Stomach (tissue), 9 donors: ENCODE measurements around the gene KIRREL3. TPM values are rescaled to one million over a fixed set of nuclear protein-coding genes. Genes with fewer than 3 reads are reported as not detected.

Experiments
- DNase-seq, 2 donors: peaks; one replicate each; pipeline versions ENCODE4 v3.0.0 to v3.0.0-alpha.2; 2013 to 2019
- H3K27ac ChIP-seq, 5 donors: fragments of 200-600 bp in 4 of 5; sonication (generic) in 4 of 5; one replicate each; pipeline ENCODE4 v1.5.1; 2013 to 2019; ENCODE audit warnings: mild to moderate bottlenecking in 1 of 5, moderate library complexity in 1 of 5
- H3K27me3 ChIP-seq, 3 donors: fragments of 200-600 bp; sonication (generic); one replicate each; pipeline ENCODE4 v1.5.1; 2017 to 2019; ENCODE audit warnings: mixed run types in 1 of 3
- H3K36me3 ChIP-seq, 4 donors: fragments of 200-600 bp; sonication (generic); 1 replicate in 3 of 4; 2 replicates in 1 of 4; pipeline ENCODE4 v1.5.1; 2016 to 2019
- H3K4me1 ChIP-seq, 4 donors: fragments of 200-600 bp; sonication (generic); one replicate each; pipeline ENCODE4 v1.5.1; 2016 to 2019
- H3K4me3 ChIP-seq, 4 donors: fragments of 200-600 bp; sonication (generic) in 3 of 4; one replicate each; pipeline ENCODE4 v1.5.1; 2016 to 2019; ENCODE audit warnings: mild to moderate bottlenecking in 1 of 4
- H3K9me3 ChIP-seq, 4 donors: fragments of 200-600 bp; sonication (generic); one replicate each; pipeline ENCODE4 v1.5.1; 2016 to 2019
- CTCF ChIP-seq, 7 experiments: fragments of 450-650 bp in 4 of 7; fragments of 200-600 bp in 3 of 7; sonication (generic) in 3 of 7; IDR thresholded peaks; one replicate each; pipeline ENCODE4 v1.5.1; 2016 to 2019; ENCODE audit warnings: antibody characterized with exemption in 7 of 7, control low read depth in 2 of 7, mild to moderate bottlenecking in 1 of 7
- EP300 ChIP-seq: sonication (generic); formaldehyde crosslinking; IDR thresholded peaks from one replicate; pipeline ENCODE4 v1.6.1; 2017; ENCODE audit warnings: antibody characterized with exemption
- POLR2A ChIP-seq, 4 donors: fragments of 450-650 bp; IDR thresholded peaks; one replicate each; pipeline ENCODE4 v1.6.1; 2016; ENCODE audit warnings: antibody characterized with exemption in 4 of 4, control low read depth in 2 of 4, mild to moderate bottlenecking in 1 of 4, moderate library complexity in 1 of 4
- POLR2AphosphoS5 ChIP-seq, 3 donors: sonication (generic); formaldehyde crosslinking; IDR thresholded peaks; one replicate each; pipeline ENCODE4 v1.6.1; 2016; ENCODE audit warnings: antibody characterized with exemption in 3 of 3
- WGBS, 5 donors: extraction: QIAGEN DNeasy Blood & Tissue Kit in 3 of 5; methylation state at CpG; one replicate each; pipeline versions ENCODE4 v1.1.5 to v1.1.7; 2013 to 2018; 5-methylcytosine and 5-hydroxymethylcytosine counted together
- intact Hi-C: fragments of 100-400 bp; cut with DNase I; formaldehyde crosslinking; loops from one replicate; pipeline ENCODE4 v1.15.1; 2023; ENCODE audit warnings: low total_unique reads
- polyA plus RNA-seq, 3 donors: library from polyadenylated mRNA; stranded (reverse); fragments of 200-250 nt; gene quantifications; one replicate each; pipeline ENCODE4 v1.2.3, GENCODE V29; 2013
- total RNA-seq, 5 donors: library from RNA; depleted of rRNA; stranded (reverse); fragments of >200 nt; gene quantifications; one replicate each; pipeline versions ENCODE4 v1.1.0 to v1.2.3, GENCODE V29; 2014 to 2016
- donor health status: healthy with polysubstance abuse.
- donor health status: Bipolar disorder and iron deficiency.
- donor health status: healthy.

The KIRREL3 gene
- total and polyA plus RNA-seq, 8 donors, result 0.10 to 1.7 (median 0.38) TPM; not detected in 4

GRCh38 chr11:126424471-126425039 is 576.0 kb downstream of the KIRREL3 start:
- Histone ChIP-seq H3K36me3 (no peaks in the 10 kb centered on the region), H3K27ac (no peak overlapping the region), H3K4me3 (no peak overlapping the region), H3K27me3 (no peaks in the 10 kb centered on the region), H3K9me3 (no peaks in the 10 kb centered on the region), H3K4me1 (peaks cover 6 to 26% (median 17%) of the 10 kb centered on the region in 4 donors)
- no peak for TF ChIP-seq POLR2A (IDR thresholded peaks at IDR 0.05)
- TF ChIP-seq EP300, result no peak
- TF ChIP-seq CTCF (IDR thresholded peaks at IDR 0.05), result no peak
- TF ChIP-seq POLR2AphosphoS5 (IDR thresholded peaks at IDR 0.05), result no peak
- no peak for DNase-seq
- 74 to 94% (median 76%) methylated on average over 20 to 30 of the region's 30 CpGs for WGBS, 5 donors
- intact Hi-C loops, result no loop called here

GRCh38 chr11:126423743-126424142 is 576.8 kb downstream of the KIRREL3 start:
- no peak for DNase-seq
- Histone ChIP-seq H3K9me3 (no peaks in the 10 kb centered on the region), H3K27me3 (no peaks in the 10 kb centered on the region), H3K27ac (no peak overlapping the region), H3K4me3 (no peak overlapping the region), H3K36me3 (no peaks in the 10 kb centered on the region), H3K4me1 (peaks cover 6 to 26% (median 20%) of the 10 kb centered on the region in 4 donors)
- WGBS, 5 donors, result 57 to 80% (median 69%) methylated on average over 8 to 11 of the region's 11 CpGs
- no peak for TF ChIP-seq POLR2A (IDR thresholded peaks at IDR 0.05)
- TF ChIP-seq EP300, result no peak
- TF ChIP-seq POLR2AphosphoS5 (IDR thresholded peaks at IDR 0.05), result no peak
- no peak for TF ChIP-seq CTCF (IDR thresholded peaks at IDR 0.05)
- intact Hi-C loops, result no loop called here

GRCh38 chr11:126423154-126423553 is 577.4 kb downstream of the KIRREL3 start:
- no peak overlapping the region for H3K27ac ChIP-seq
- TF ChIP-seq POLR2AphosphoS5 (IDR thresholded peaks at IDR 0.05), result no peak
- no peak for TF ChIP-seq CTCF (IDR thresholded peaks at IDR 0.05)
- TF ChIP-seq POLR2A (IDR thresholded peaks at IDR 0.05), result no peak
- no peak for TF ChIP-seq EP300
- H3K9me3 ChIP-seq, result no peaks in the 10 kb centered on the region
- WGBS, 5 donors, result 28 to 62% (median 51%) methylated on average over 2 of the region's 2 CpGs
- peaks cover 6 to 26% (median 20%) of the 10 kb centered on the region in 4 donors for H3K4me1 ChIP-seq
- no peak for DNase-seq
- no peaks in the 10 kb centered on the region for H3K27me3 ChIP-seq
- no peaks in the 10 kb centered on the region for H3K36me3 ChIP-seq
- intact Hi-C loops, result no loop called here
- no peak overlapping the region for H3K4me3 ChIP-seq

GRCh38 chr11:126422446-126422845 is 578.1 kb downstream of the KIRREL3 start:
- H3K27ac ChIP-seq, result no peak overlapping the region

More at GRCh38 chr11:126422446-126422845, 578.1 kb downstream of the KIRREL3 start:
- no peak for TF ChIP-seq CTCF (IDR thresholded peaks at IDR 0.05)
- TF ChIP-seq POLR2A (IDR thresholded peaks at IDR 0.05), result no peak
- no peak for TF ChIP-seq POLR2AphosphoS5 (IDR thresholded peaks at IDR 0.05)
- TF ChIP-seq EP300, result no peak
- intact Hi-C loops, result no loop called here
- no peak overlapping the region for H3K4me3 ChIP-seq
- peaks cover 6 to 27% (median 20%) of the 10 kb centered on the region in 4 donors for H3K4me1 ChIP-seq
- H3K9me3 ChIP-seq, result no peaks in the 10 kb centered on the region
- no peaks in the 10 kb centered on the region for H3K27me3 ChIP-seq
- no peaks in the 10 kb centered on the region for H3K36me3 ChIP-seq
- WGBS, 5 donors, result 89 to 97% (median 91%) methylated on average over 2 of the region's 2 CpGs
- no peak for DNase-seq
